Muscle of leg (tissue), 11 donors: ENCODE measurements around the gene TNP2. TPM values are rescaled to one million over a fixed set of nuclear protein-coding genes. Genes with fewer than 3 reads are reported as not detected.
"Not testable (repeated sequence)": the region's sequence is repeated elsewhere in the genome, so short reads cannot be mapped to it uniquely, and the experiment has no call there.

ENCODE experiments used
- DNase-seq: peaks from one replicate; pipeline ENCODE4 v3.0.0; 2013
- H3K27ac ChIP-seq: one replicate; pipeline ENCODE4 v1.5.1; 2013; ENCODE audit warnings: mild to moderate bottlenecking, low read length, control low read depth
- H3K27me3 ChIP-seq: one replicate; pipeline ENCODE4 v1.6.1; 2013; ENCODE audit warnings: low read length; ENCODE audit not compliant: control insufficient read depth, insufficient read depth
- H3K36me3 ChIP-seq: one replicate; pipeline ENCODE4 v1.6.1; 2013; ENCODE audit warnings: low read length; ENCODE audit not compliant: control insufficient read depth, insufficient read depth
- H3K4me1 ChIP-seq: one replicate; pipeline ENCODE4 v1.6.1; 2013; ENCODE audit warnings: low read length; ENCODE audit not compliant: control insufficient read depth, insufficient read depth
- H3K4me3 ChIP-seq: one replicate; pipeline ENCODE4 v1.5.1; 2013; ENCODE audit warnings: low read length, control low read depth
- H3K9me3 ChIP-seq: replicated peaks from 2 replicates; pipeline ENCODE4 v1.6.1; 2013; ENCODE audit warnings: low read depth, low read length; ENCODE audit not compliant: control insufficient read depth
- WGBS: methylation state at CpG from one replicate; pipeline ENCODE4 v1.1.5; 2013; ENCODE audit warnings: missing lambda C conversion rate; ENCODE audit not compliant: insufficient coverage; 5-methylcytosine and 5-hydroxymethylcytosine counted together
- polyA plus RNA-seq, 8 donors: library from polyadenylated mRNA; unstranded; fragments of 120-200 nt; gene quantifications; one replicate each; pipeline versions ENCODE4 v1.2.1 to v1.2.3, GENCODE V29; 2013; ENCODE audit warnings: inconsistent platforms in 1 of 8, low replicate concordance in 1 of 8; ENCODE audit not compliant: insufficient read length in 8 of 8, insufficient read depth in 1 of 8
- total RNA-seq: library from RNA; stranded (reverse); fragments of 120-200 nt; gene quantifications from one replicate; pipeline ENCODE4 v1.2.4, GENCODE V29; 2013

Gene TNP2
- total and polyA plus RNA-seq, 9 donors: not detected

- Histone ChIP-seq H3K27me3 (no peaks in the 10 kb centered on the region), H3K9me3 (no peaks in the 10 kb centered on the region), H3K36me3 (no peaks in the 10 kb centered on the region), H3K4me3 (no peak overlapping the region), H3K4me1 (no peaks in the 10 kb centered on the region), H3K27ac (no peak overlapping the region)
- DNase-seq: no peak
- 91% methylated on average over 8 of the region's 8 CpGs for WGBS
These were observed 21.2 kb upstream of the TNP2 start for GRCh38 chr16:11290102-11290893.

GRCh38 chr16:11289696-11290095, 20.6 kb upstream of the TNP2 start:
- H3K27me3 ChIP-seq, H3K36me3 ChIP-seq, H3K27ac ChIP-seq, H3K9me3 ChIP-seq, H3K4me1 ChIP-seq, H3K4me3 ChIP-seq, DNase-seq: not testable (repeated sequence)
- no CpG with 5 or more reads among the region's 4 CpGs for WGBS

GRCh38 chr16:11289202-11289601, 20.1 kb upstream of the TNP2 start:
- H3K4me1 ChIP-seq: no peaks in the 10 kb centered on the region
- DNase-seq: no peak
- WGBS: no CpG with 5 or more reads among the region's 2 CpGs

GRCh38 chr16:11285842-11286241, 16.7 kb upstream of the TNP2 start:
- WGBS: no CpG with 5 or more reads among the region's 2 CpGs
- Histone ChIP-seq H3K4me3 (no peak overlapping the region), H3K27ac (no peak overlapping the region)

More at GRCh38 chr16:11289202-11289601, 20.1 kb upstream of the TNP2 start:
- H3K27ac ChIP-seq: no peak overlapping the region
- no peaks in the 10 kb centered on the region for H3K9me3 ChIP-seq
- no peaks in the 10 kb centered on the region for H3K36me3 ChIP-seq
- H3K27me3 ChIP-seq: no peaks in the 10 kb centered on the region
- H3K4me3 ChIP-seq: no peak overlapping the region

GRCh38 chr16:11283820-11284248, 14.7 kb upstream of the TNP2 start:
- DNase-seq: no peak
- H3K4me3 ChIP-seq: no peak overlapping the region
- no peaks in the 10 kb centered on the region for H3K4me1 ChIP-seq
- no peaks in the 10 kb centered on the region for H3K9me3 ChIP-seq
- 70% methylated on average over 2 of the region's 4 CpGs for WGBS
- no peaks in the 10 kb centered on the region for H3K36me3 ChIP-seq
- no peak overlapping the region for H3K27ac ChIP-seq
- H3K27me3 ChIP-seq: no peaks in the 10 kb centered on the region

More at GRCh38 chr16:11285842-11286241, 16.7 kb upstream of the TNP2 start:
- Histone ChIP-seq H3K9me3 (no peaks in the 10 kb centered on the region), H3K27me3 (no peaks in the 10 kb centered on the region), H3K4me1 (no peaks in the 10 kb centered on the region), H3K36me3 (no peaks in the 10 kb centered on the region)
- no peak for DNase-seq

- H3K4me3 ChIP-seq: no peak within 1 kb of the TSS
- 70% methylated on average over 9 of the region's 25 CpGs for WGBS
- no peak within 1 kb of the TSS for H3K27ac ChIP-seq
- DNase-seq: no peak
- no peaks in the 10 kb centered on the region for H3K4me1 ChIP-seq
- H3K27me3 ChIP-seq: no peaks in the 10 kb centered on the region
- no peaks in the 10 kb centered on the region for H3K36me3 ChIP-seq
- H3K9me3 ChIP-seq: no peaks in the 10 kb centered on the region
These were observed 11.7 kb upstream of the TNP2 start, which contains the start of gene PRM1 for GRCh38 chr16:11280616-11281522. Gene PRM1 (minus strand): TSS chr16:11281330. CDS start chr16:11281238, 92 bp downstream.

GRCh38 chr16:11278681-11279628, 9.8 kb upstream of the TNP2 start:
- H3K4me1 ChIP-seq: no peaks in the 10 kb centered on the region
- H3K36me3 ChIP-seq: no peaks in the 10 kb centered on the region
- no peak overlapping the region for H3K4me3 ChIP-seq
- H3K9me3 ChIP-seq: no peaks in the 10 kb centered on the region
- no peak overlapping the region for H3K27ac ChIP-seq
- DNase-seq: no peak
- H3K27me3 ChIP-seq: no peaks in the 10 kb centered on the region
- 77% methylated on average over 5 of the region's 7 CpGs for WGBS

- 83% methylated on average over 8 of the region's 12 CpGs for WGBS
- no peak for DNase-seq
- Histone ChIP-seq H3K27ac (no peak overlapping the region), H3K9me3 (no peaks in the 10 kb centered on the region), H3K27me3 (peaks cover 2% of the 10 kb centered on the region), H3K4me3 (no peak overlapping the region), H3K36me3 (no peaks in the 10 kb centered on the region), H3K4me1 (no peaks in the 10 kb centered on the region)
These were observed 8.6 kb upstream of the TNP2 start for GRCh38 chr16:11277607-11278337.

GRCh38 chr16:11276896-11277593, 7.9 kb upstream of the TNP2 start:
- Histone ChIP-seq H3K4me1 (no peaks in the 10 kb centered on the region), H3K4me3 (no peak overlapping the region), H3K27me3 (peaks cover 2% of the 10 kb centered on the region), H3K36me3 (no peaks in the 10 kb centered on the region), H3K9me3 (no peaks in the 10 kb centered on the region), H3K27ac (no peak overlapping the region)
- 95% methylated on average over 3 of the region's 11 CpGs for WGBS
- no peak for DNase-seq
